KMS-11 (cell line): ENCODE measurements around the gene FHOD1.

ENCODE experiments used
- H2AFZ ChIP-seq: fragments of 200-600 bp; sonication (generic); 2 replicates; pipeline ENCODE4 v1.6.1; 2016; ENCODE audit warnings: antibody characterized with exemption, mixed run types, low read depth
- H3K27ac ChIP-seq: fragments of 200-600 bp; sonication (generic); 2 replicates; pipeline ENCODE4 v1.6.1; 2016; ENCODE audit warnings: mild to moderate bottlenecking, mixed run types
- H3K27me3 ChIP-seq: fragments of 200-600 bp; sonication (generic); 2 replicates; pipeline ENCODE4 v1.6.1; 2017; ENCODE audit warnings: mild to moderate bottlenecking, low read depth, mixed run types, moderate library complexity; ENCODE audit not compliant: insufficient read depth
- H3K36me3 ChIP-seq: fragments of 200-600 bp; sonication (generic); 2 replicates; pipeline ENCODE4 v1.6.1; 2017; ENCODE audit warnings: mild to moderate bottlenecking, mixed run types; ENCODE audit not compliant: insufficient read depth
- H3K4me1 ChIP-seq: fragments of 200-600 bp; sonication (generic); 2 replicates; pipeline ENCODE4 v1.6.1; 2016; ENCODE audit warnings: mild to moderate bottlenecking, low read depth, mixed run types; ENCODE audit not compliant: poor library complexity, severe bottlenecking
- H3K4me2 ChIP-seq: fragments of 200-600 bp; sonication (generic); 2 replicates; pipeline ENCODE4 v1.7.0; 2016; ENCODE audit warnings: mild to moderate bottlenecking, mixed run types
- H3K4me3 ChIP-seq: fragments of 200-600 bp; sonication (generic); IDR thresholded peaks from 2 replicates; pipeline ENCODE4 v1.6.1; 2017; ENCODE audit warnings: low read depth, low read length, mixed read lengths; ENCODE audit not compliant: insufficient read depth
- H3K79me2 ChIP-seq: fragments of 200-600 bp; sonication (generic); 2 replicates; pipeline ENCODE4 v1.6.1; 2016; ENCODE audit warnings: low read depth, mixed run types; ENCODE audit not compliant: insufficient read depth
- H3K9ac ChIP-seq: fragments of 200-600 bp; sonication (generic); 2 replicates; pipeline ENCODE4 v1.6.1; 2016; ENCODE audit warnings: mild to moderate bottlenecking, mixed run types
- H4K20me1 ChIP-seq: fragments of 200-600 bp; sonication (generic); 2 replicates; pipeline ENCODE4 v1.6.1; 2016; ENCODE audit warnings: mild to moderate bottlenecking, mixed run types; ENCODE audit not compliant: insufficient read depth
- TF ChIP-seq, protein P1 (sequence below): fragments of 200-600 bp; sonication (generic); conservative IDR thresholded peaks from 2 replicates; pipeline ENCODE4 v1.6.1; 2017; ENCODE audit warnings: low read depth, mild to moderate bottlenecking, antibody characterized with exemption, low read length, moderate library complexity, mixed read lengths

Gene FHOD1

DNA sequence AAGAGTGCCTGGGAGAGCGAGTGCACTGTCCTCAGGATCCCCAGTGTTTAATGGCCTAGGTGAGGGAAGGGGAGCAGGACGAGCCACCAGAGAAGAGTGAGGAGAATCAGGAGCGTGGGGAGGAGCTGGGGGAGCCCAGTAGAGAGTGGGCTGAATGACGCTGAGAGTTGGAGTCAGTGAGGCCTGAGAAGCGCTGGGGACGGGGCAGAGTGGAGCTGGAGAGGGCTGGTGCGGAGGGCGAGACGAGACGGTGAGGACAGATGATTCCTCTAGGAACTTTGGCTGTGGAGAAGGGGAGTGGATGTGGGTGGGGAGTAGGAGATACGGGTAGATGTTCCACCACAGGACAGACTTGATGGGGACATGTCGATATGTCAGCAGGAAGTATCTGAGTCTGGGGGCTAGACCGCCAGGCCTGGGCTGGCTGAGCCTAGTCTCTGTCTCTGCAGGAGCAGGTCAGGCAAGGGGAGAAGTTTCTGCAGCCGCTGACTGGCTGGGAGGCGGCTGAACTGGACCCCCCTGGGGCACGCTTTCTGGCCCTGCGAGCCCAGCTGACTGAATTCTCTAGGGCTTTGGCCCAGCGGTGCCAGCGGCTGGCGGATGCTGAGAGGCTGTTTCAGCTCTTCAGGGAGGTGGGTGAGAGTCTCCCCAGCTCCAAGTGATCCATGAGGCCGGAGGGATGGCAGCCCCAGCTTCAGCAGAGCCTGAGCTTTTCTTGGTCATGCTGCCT lies 36.7 kb upstream of the FHOD1 start:
- H3K79me2 ChIP-seq, result no peaks in the 10 kb centered on the region
- peaks cover 7% of the 10 kb centered on the region for H3K4me1 ChIP-seq
- H3K4me3 ChIP-seq, result no peak overlapping the region
- H3K27me3 ChIP-seq, result no peaks in the 10 kb centered on the region
- no peak overlapping the region for H2AFZ ChIP-seq
- H4K20me1 ChIP-seq, result no peaks in the 10 kb centered on the region
- TF ChIP-seq, protein P1, sequence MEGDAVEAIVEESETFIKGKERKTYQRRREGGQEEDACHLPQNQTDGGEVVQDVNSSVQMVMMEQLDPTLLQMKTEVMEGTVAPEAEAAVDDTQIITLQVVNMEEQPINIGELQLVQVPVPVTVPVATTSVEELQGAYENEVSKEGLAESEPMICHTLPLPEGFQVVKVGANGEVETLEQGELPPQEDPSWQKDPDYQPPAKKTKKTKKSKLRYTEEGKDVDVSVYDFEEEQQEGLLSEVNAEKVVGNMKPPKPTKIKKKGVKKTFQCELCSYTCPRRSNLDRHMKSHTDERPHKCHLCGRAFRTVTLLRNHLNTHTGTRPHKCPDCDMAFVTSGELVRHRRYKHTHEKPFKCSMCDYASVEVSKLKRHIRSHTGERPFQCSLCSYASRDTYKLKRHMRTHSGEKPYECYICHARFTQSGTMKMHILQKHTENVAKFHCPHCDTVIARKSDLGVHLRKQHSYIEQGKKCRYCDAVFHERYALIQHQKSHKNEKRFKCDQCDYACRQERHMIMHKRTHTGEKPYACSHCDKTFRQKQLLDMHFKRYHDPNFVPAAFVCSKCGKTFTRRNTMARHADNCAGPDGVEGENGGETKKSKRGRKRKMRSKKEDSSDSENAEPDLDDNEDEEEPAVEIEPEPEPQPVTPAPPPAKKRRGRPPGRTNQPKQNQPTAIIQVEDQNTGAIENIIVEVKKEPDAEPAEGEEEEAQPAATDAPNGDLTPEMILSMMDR, result no peak
- no peaks in the 10 kb centered on the region for H3K36me3 ChIP-seq
- no peak overlapping the region for H3K4me2 ChIP-seq
- no peak overlapping the region for H3K9ac ChIP-seq
- no peak overlapping the region for H3K27ac ChIP-seq

DNA sequence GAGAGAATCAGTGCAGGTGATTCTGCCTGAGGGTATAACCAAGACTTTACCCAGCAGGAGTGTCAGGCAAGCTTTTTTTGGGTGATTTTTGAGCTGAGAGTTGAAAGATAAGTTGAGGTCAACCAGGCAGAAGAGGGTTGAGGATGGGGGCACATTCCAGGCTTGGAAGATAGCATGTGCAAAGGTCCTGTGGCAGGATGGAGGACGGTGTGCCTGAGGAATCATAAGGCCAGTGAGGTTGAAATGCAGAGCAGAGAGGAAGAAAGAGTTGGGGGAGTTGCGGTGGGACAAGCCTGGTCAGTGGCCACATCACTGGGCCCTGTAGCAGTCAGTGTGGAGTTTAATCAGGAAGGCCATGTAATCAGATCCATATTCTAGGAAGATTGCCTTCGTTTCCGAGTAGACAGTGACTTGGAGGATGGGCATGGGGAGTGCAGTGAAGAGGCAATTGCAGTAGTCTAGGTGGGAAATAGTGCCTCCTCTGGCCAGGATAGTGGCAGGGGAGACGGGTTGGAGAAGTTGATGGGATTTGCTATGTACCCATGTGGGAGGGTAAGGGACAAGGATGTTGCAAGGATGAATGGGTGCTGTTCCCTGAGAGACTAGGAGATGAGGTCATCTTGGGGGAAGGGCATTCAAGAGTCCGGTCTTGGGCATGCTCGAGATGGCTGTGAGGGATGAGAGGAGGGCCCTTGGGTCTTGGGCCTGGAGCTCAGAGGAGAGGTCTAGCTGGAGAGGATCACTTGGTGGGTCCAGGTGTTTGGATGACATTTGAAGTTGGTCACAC lies 36.0 kb upstream of the FHOD1 start:
- H4K20me1 ChIP-seq, result no peaks in the 10 kb centered on the region
- H3K4me2 ChIP-seq, result no peak overlapping the region
- H3K79me2 ChIP-seq, result peaks cover 7% of the 10 kb centered on the region; the same call in 1 of the 2 replicates
- no peaks in the 10 kb centered on the region for H3K36me3 ChIP-seq
- peaks cover 7% of the 10 kb centered on the region for H3K4me1 ChIP-seq
- TF ChIP-seq, protein P1, result no peak
- H3K27me3 ChIP-seq, result no peaks in the 10 kb centered on the region
- no peak overlapping the region for H2AFZ ChIP-seq
- H3K9ac ChIP-seq, result no peak overlapping the region
- H3K27ac ChIP-seq, result no peak overlapping the region
- H3K4me3 ChIP-seq, result no peak overlapping the region

DNA sequence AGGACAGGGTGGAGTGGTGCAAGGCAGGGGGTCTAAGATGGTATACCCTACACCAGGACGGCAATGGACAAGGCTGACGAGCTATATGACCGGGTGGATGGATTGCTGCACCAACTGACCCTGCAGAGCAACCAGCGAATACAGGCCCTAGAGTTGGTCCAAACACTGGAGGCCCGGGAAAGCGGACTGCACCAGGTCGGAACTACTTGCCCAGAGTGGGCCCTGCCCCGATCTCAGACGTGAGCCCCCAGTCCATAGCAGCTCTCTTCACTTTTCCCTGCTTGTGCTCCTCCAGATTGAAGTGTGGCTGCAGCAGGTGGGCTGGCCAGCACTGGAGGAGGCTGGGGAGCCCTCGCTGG lies 35.1 kb upstream of the FHOD1 start:
- TF ChIP-seq, protein P1, result no peak
- H3K36me3 ChIP-seq, result no peaks in the 10 kb centered on the region

DNA sequence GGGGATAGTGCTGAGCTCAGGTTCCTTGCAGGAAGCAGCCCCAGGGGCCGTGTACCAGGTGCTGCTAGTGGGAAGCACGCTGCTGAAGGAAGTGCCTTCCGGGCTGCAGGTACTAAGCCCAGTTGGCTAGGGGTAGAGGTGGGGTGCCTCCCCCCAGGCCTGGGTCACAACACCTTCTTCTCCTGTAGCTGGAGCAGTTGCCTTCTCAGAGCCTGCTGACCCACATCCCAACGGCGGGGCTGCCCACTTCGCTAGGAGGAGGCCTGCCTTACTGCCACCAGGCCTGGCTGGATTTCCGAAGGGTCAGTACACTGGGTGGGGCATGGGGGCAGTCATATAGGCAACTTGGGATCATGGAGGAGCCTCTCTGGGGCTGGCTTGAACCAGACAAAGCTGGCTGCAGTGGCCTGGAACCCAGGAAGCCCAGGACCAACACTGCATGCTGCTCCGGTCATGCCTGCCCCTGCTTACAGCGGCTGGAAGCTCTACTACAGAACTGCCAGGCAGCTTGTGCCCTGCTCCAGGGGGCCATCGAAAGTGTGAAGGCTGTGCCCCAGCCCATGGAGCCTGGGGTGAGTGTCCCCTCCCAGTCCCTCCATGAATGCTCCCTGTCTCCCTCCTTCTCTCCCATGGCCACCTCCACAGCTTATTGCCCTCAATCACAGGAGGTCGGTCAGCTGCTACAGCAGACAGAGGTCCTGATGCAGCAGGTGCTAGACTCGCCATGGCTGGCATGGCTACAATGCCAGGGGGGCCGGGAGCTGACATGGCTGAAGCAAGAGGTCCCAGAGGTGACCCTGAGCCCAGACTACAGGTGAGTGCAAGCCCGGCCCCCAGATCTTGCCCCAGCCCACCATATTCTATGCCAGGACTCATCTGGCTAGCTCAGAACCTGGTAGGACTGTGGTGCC lies 34.5 kb upstream of the FHOD1 start:
- no peak overlapping the region for H3K27ac ChIP-seq
- TF ChIP-seq, protein P1, result no peak
- H3K4me1 ChIP-seq, result peaks cover 19% of the 10 kb centered on the region
- H4K20me1 ChIP-seq, result no peaks in the 10 kb centered on the region
- H3K79me2 ChIP-seq, result peaks cover 16% of the 10 kb centered on the region
- H3K9ac ChIP-seq, result no peak overlapping the region
- no peaks in the 10 kb centered on the region for H3K27me3 ChIP-seq
- H3K4me2 ChIP-seq, result no peak overlapping the region
- no peaks in the 10 kb centered on the region for H3K36me3 ChIP-seq
- no peak overlapping the region for H2AFZ ChIP-seq
- no peak overlapping the region for H3K4me3 ChIP-seq

More for the DNA sequence above, 35.1 kb upstream of the FHOD1 start:
- Histone ChIP-seq H4K20me1 (no peaks in the 10 kb centered on the region), H3K4me2 (no peak overlapping the region), H3K27me3 (no peaks in the 10 kb centered on the region), H3K4me3 (no peak overlapping the region), H2AFZ (no peak overlapping the region), H3K9ac (no peak overlapping the region), H3K79me2 (peaks cover 15% of the 10 kb centered on the region), H3K27ac (no peak overlapping the region), H3K4me1 (peaks cover 13% of the 10 kb centered on the region)
